Measurements from ENCODE around the gene PSMB11.

PSMB11 gene

GRCh38 chr14:23070262-23071129 lies 28.5 kb downstream of the PSMB11 start:
- Mint-ChIP-seq H3K36me3 (ENCODE audit: low read depth) (peaks cover 50% of the 10 kb centered on the region), H3K9me3 (no peaks in the 10 kb centered on the region), H3K4me1 (peaks cover 40% of the 10 kb centered on the region), H3K27ac (peak overlapping the region; percentile 96), H3K27me3 (no peaks in the 10 kb centered on the region), H3K4me3 (peak overlapping the region; percentile 96)
- no peak for DNase-seq
- ATAC-seq, result no peak

GRCh38 chr14:23071244-23071920 lies 29.4 kb downstream of the PSMB11 start:
- Mint-ChIP-seq H3K27ac (peak overlapping the region; percentile 96), H3K4me1 (peaks cover 34% of the 10 kb centered on the region), H3K36me3 (ENCODE audit: low read depth) (peaks cover 45% of the 10 kb centered on the region)

DNA sequence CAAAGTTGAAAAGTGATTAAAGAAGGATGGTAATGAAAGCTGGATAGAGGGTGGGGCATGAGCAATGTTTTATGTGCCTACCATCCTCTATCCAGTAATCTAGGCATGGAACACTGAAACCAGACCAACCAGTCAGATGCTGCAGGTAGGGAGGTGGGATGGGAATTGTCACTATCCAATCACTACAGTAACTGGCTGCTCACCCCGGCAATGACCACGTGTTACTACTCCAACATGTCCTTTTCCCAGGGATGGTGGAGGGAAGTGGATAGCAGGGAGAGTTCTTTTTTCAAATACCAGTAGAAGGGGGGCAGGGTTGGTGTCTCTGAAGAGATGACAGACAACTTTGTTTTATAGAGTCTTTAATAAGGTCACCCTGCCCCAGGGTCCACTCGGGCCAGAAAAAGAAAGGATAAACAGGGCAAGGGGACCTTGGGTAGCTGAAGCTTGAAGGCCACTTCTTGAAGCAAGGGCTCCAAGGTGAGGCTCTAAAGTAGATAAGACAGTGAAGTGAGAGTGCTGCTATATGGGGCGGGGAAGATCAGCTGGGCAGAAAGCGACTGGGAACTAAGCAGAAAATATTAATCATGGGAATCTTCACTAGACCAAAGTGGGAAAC lies 30.0 kb downstream of the PSMB11 start:
- Mint-ChIP-seq H3K4me3 (peak overlapping the region; percentile 96), H3K27me3 (no peaks in the 10 kb centered on the region), H3K4me1 (peaks cover 34% of the 10 kb centered on the region), H3K36me3 (ENCODE audit: low read depth) (peaks cover 44% of the 10 kb centered on the region), H3K9me3 (no peaks in the 10 kb centered on the region), H3K27ac (peak overlapping the region; percentile 96)
- DNase-seq (no peak), ATAC-seq (no peak)

More at GRCh38 chr14:23071244-23071920, 29.4 kb downstream of the PSMB11 start:
- Mint-ChIP-seq H3K9me3 (no peaks in the 10 kb centered on the region), H3K27me3 (no peaks in the 10 kb centered on the region), H3K4me3 (peak overlapping the region; percentile 96)
- peak; percentile 80 for DNase-seq
- ATAC-seq, result peak; percentile 96

DNA sequence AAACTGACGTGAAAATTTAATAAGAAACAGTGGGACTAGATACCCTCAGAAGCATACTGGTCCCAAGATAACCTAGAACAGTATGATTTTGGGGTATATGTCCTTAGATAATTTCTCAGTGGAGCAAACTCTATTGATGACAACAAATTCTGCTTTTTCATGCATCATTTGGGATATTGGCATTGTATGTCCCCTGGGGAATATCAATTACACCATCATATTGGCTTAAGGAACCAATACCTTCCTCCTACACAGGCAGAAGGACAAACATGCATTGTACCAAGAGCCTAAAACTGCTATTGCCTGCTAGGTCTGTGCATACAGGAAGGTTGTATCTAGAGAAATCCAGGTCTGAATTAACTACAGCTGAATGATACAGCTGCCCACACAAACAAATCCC lies 32.9 kb downstream of the PSMB11 start:
- no peaks in the 10 kb centered on the region for H3K27me3 Mint-ChIP-seq
- H3K4me3 Mint-ChIP-seq, result no peak overlapping the region
- H3K36me3 Mint-ChIP-seq (ENCODE audit: low read depth), result peaks cover 54% of the 10 kb centered on the region
- no peak overlapping the region for H3K27ac Mint-ChIP-seq
- ATAC-seq (no peak), DNase-seq (no peak)
- H3K9me3 Mint-ChIP-seq, result no peaks in the 10 kb centered on the region
- H3K4me1 Mint-ChIP-seq, result peaks cover 22% of the 10 kb centered on the region

- no peaks in the 10 kb centered on the region for H3K27me3 Mint-ChIP-seq
- H3K4me3 Mint-ChIP-seq, result no peak overlapping the region
- peak; percentile 28 for DNase-seq
- H3K27ac Mint-ChIP-seq, result no peak overlapping the region
- peaks cover 8% of the 10 kb centered on the region for H3K4me1 Mint-ChIP-seq
- no peak for ATAC-seq
- peaks cover 62% of the 10 kb centered on the region for H3K36me3 Mint-ChIP-seq (ENCODE audit: low read depth)
- no peaks in the 10 kb centered on the region for H3K9me3 Mint-ChIP-seq
Observed at GRCh38 chr14:23076785-23077408, 34.9 kb downstream of the PSMB11 start.

DNA sequence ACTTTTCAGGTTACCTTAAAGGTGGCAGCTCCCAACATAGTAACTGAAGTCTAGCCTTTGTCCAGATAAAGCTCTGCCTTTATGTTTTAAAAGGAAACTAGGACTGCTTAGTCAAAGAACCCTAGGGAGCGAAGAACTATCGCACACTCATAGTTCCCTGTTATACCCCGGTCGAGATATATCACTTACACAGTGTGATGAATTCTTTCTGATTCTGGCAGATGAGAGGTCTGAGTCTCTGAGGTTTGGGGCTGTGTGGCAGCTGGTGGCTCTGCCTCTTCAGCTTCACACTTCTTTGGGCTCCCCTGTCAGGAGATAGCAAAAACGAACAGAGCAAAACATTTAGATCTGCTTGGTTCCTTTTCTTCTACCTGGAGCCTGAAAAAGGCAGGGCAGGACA lies 36.0 kb downstream of the PSMB11 start:
- Mint-ChIP-seq H3K4me1 (peaks cover 3% of the 10 kb centered on the region), H3K27me3 (no peaks in the 10 kb centered on the region), H3K27ac (peak overlapping the region; percentile 8), H3K36me3 (ENCODE audit: low read depth) (peaks cover 57% of the 10 kb centered on the region), H3K4me3 (no peak overlapping the region), H3K9me3 (no peaks in the 10 kb centered on the region)
- DNase-seq, result no peak
- no peak for ATAC-seq

DNA sequence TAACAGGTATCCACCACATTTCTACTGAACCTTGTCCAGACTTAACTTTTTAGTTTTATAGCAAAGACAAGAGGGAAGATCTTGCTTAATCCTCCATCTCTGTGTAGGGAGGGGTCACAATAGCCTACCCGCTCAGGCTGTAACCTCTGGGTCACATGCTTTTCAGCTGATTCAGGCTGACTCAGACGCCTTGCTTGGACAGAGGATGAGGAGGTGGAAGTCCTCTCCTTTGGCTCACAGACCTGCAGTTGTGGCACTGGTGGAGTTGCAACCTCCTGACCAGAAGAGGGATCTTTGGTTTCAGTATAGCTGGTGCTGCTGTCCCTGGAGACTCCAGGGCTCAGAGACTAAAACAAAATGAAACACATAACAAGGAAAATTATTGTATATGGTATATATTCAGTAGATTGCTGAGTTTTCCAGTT lies 36.7 kb downstream of the PSMB11 start:
- no peak overlapping the region for H3K4me3 Mint-ChIP-seq
- H3K4me1 Mint-ChIP-seq, result peaks cover 3% of the 10 kb centered on the region
- H3K36me3 Mint-ChIP-seq (ENCODE audit: low read depth), result peaks cover 57% of the 10 kb centered on the region
- H3K27me3 Mint-ChIP-seq, result no peaks in the 10 kb centered on the region
- no peaks in the 10 kb centered on the region for H3K9me3 Mint-ChIP-seq
- peak; percentile 43 for ATAC-seq
- no peak overlapping the region for H3K27ac Mint-ChIP-seq
- no peak for DNase-seq

DNA sequence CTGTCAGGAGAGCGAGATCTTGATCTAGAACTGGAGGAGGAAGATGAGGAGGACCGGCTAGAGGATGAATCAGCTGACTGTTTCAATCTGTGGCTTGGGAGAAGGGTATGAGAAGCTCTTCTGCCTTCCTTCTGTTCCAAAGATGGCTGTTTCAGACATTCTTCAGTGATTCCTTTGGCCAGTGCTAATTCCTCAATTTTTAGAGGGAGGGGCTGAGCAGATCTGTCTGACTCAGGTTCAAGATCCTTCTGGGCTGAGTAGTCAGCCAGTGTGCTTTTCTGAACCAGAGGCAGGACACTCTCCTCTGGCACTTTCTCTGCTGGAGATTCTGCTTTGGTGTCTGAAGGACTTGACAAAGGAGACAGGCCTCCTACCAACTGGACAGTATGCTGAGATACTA lies 37.7 kb downstream of the PSMB11 start:
- H3K9me3 Mint-ChIP-seq, result no peaks in the 10 kb centered on the region
- ATAC-seq, result no peak
- H3K4me3 Mint-ChIP-seq, result no peak overlapping the region
- no peak for DNase-seq
- H3K4me1 Mint-ChIP-seq, result peaks cover 6% of the 10 kb centered on the region
- H3K36me3 Mint-ChIP-seq (ENCODE audit: low read depth), result peaks cover 54% of the 10 kb centered on the region
- H3K27me3 Mint-ChIP-seq, result no peaks in the 10 kb centered on the region
- peak overlapping the region; percentile 8 for H3K27ac Mint-ChIP-seq

DNA sequence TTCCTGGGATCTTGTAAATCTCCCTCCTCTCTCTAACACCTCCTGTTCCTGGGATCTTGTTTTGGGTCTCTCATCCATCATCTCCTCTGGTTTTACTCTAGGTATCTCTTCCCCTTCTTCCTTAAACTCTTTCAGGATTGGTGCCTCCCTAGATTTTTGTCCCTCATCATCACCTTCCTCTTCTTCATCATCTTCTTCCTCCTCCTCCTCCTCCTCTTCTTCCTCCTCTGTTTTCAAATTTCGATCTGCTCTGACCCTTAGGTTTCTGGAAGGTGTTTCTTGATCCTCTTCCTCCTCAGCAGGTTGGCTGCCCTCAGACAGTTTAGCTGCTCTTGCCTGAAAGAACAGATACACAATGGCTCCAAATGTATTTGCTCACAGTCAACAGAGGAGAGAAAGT lies 38.5 kb downstream of the PSMB11 start:
- H3K36me3 Mint-ChIP-seq (ENCODE audit: low read depth), result peaks cover 54% of the 10 kb centered on the region
- no peak overlapping the region for H3K4me3 Mint-ChIP-seq
- H3K9me3 Mint-ChIP-seq, result no peaks in the 10 kb centered on the region
- H3K27me3 Mint-ChIP-seq, result no peaks in the 10 kb centered on the region
- no peak for ATAC-seq
- peak overlapping the region; percentile 8 for H3K27ac Mint-ChIP-seq
- DNase-seq, result no peak
- peaks cover 13% of the 10 kb centered on the region for H3K4me1 Mint-ChIP-seq

DNA sequence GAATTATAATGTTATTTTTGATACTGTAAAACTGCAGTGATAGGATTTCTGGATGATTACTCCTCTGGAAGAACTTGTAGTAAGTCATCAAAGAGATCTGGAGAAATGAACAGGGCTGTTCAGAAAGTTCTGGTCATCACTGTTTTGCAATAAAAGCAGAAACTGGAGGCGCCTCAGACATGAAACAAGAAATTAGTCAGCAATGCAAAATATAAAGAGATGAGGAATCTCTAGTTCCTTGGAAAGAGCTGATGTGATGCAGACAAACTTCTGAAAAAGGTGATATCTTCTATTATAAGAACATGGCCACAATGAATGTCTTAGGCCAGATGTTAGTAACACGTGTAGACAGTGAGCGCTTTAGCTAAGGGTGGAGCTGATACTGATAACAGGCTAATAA lies 43.4 kb downstream of the PSMB11 start:
- Mint-ChIP-seq H3K9me3 (no peaks in the 10 kb centered on the region), H3K4me3 (no peak overlapping the region), H3K36me3 (ENCODE audit: low read depth) (peaks cover 53% of the 10 kb centered on the region), H3K27ac (peak overlapping the region; percentile 17), H3K27me3 (no peaks in the 10 kb centered on the region), H3K4me1 (peaks cover 40% of the 10 kb centered on the region)
- no peak for DNase-seq
- peak; percentile 61 for ATAC-seq

- H3K4me3 Mint-ChIP-seq, result no peak overlapping the region
- peaks cover 47% of the 10 kb centered on the region for H3K36me3 Mint-ChIP-seq (ENCODE audit: low read depth)
- H3K27ac Mint-ChIP-seq, result peak overlapping the region; percentile 9
- DNase-seq (no peak), ATAC-seq (no peak)
- H3K27me3 Mint-ChIP-seq, result no peaks in the 10 kb centered on the region
- H3K9me3 Mint-ChIP-seq, result no peaks in the 10 kb centered on the region
- peaks cover 42% of the 10 kb centered on the region for H3K4me1 Mint-ChIP-seq
Observed at GRCh38 chr14:23086565-23086964, 44.6 kb downstream of the PSMB11 start.

DNA sequence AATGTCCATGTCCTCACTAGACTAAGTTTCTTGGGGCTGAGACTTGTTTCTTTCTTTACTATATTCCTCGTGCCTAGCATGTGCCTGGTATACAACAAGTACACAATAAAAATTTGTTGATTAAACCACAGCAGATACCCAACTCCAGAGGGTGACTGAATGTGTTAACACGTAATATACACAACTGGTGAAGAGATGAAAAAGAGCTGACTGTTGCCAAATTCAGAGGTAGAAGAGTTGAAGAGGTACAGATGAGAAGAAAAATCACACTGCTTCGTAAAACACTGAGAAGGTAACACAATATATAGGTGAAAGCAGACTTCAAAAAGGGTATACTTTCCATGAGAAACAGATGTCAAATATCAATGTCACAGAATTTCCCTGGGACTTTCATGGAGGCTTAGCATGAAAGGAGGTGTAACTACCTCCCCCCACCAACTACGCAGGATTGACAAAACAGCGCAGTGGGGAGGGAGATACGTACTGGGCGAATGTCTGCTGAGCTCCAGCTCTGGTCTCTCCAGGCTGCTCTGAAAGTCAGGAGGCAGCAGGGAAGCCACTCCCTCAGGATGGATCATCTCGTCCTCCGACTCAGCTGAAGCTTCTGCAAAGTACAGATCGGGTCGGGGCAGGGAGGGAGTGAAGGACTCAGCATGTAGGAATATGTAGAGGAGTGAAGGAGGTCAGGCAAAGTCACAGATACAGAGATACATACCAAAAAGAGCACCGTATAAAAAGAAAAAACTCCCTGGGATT lies 47.7 kb downstream of the PSMB11 start:
- no peaks in the 10 kb centered on the region for H3K9me3 Mint-ChIP-seq
- DNase-seq (no peak), ATAC-seq (no peak)
- peaks cover 61% of the 10 kb centered on the region for H3K4me1 Mint-ChIP-seq
- no peak overlapping the region for H3K4me3 Mint-ChIP-seq
- peaks cover 58% of the 10 kb centered on the region for H3K36me3 Mint-ChIP-seq (ENCODE audit: low read depth)
- no peak overlapping the region for H3K27ac Mint-ChIP-seq
- no peaks in the 10 kb centered on the region for H3K27me3 Mint-ChIP-seq

DNA sequence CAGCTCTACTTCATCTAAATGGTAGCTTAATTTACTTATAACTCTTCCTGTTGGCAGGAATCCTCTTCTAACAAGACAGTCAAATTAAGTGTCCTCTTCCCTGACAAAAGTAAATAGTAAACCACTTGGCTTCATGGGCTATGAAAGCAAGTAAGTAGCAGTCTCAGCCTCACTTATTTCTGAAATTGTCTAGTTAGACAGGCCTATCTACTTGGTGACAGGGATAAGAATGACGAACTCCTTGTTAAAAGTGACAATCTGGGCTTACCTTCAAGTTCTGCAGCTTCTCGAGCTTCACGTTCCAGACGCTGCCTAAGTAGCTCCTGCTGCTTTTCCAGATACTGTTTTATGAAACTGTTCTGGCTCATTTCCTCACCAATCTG lies 48.2 kb downstream of the PSMB11 start:
- Mint-ChIP-seq H3K9me3 (no peaks in the 10 kb centered on the region), H3K36me3 (ENCODE audit: low read depth) (peaks cover 55% of the 10 kb centered on the region), H3K27ac (no peak overlapping the region), H3K4me1 (peaks cover 56% of the 10 kb centered on the region), H3K27me3 (no peaks in the 10 kb centered on the region), H3K4me3 (no peak overlapping the region)
- DNase-seq, result no peak
- ATAC-seq, result no peak
